Mammary microvascular endothelial cell (primary cell): ENCODE data around the gene PNO1. TPM values are rescaled to one million over a fixed set of nuclear protein-coding genes. Genes with fewer than 3 reads are reported as not detected.

ENCODE experiments used
- total RNA-seq: library from RNA; depleted of rRNA; stranded (reverse); fragments of >200 nt; gene quantifications from 2 replicates; pipeline ENCODE4 v1.2.3, GENCODE V29; 2015

PNO1 gene
- total RNA-seq = 21.7 and 23.5 TPM in 2 replicates

GRCh38 chr2:68157402-68158133, at the start of gene PNO1:
PNO1 (plus strand) TSS chr2:68157888; CDS start chr2:68157935, 47 bp downstream.

Other genes starting within 250 kb of the PNO1 start
- 23.1 and 27.0 TPM in 2 replicates for gene C1D, start 94.9 kb upstream of the PNO1 start, total RNA-seq
- gene PPP3R1, start 94.6 kb downstream of the PNO1 start, total RNA-seq = 27.9 and 28.4 TPM in 2 replicates
- 69.2 and 78.7 TPM in 2 replicates for gene CNRIP1, start 162.1 kb downstream of the PNO1 start, total RNA-seq
- 0.05 TPM in 1 of 2 replicates, not detected in the other for gene PLEK, start 207.4 kb downstream of the PNO1 start, total RNA-seq